GM21723 (cell line): Measurements from ENCODE around the gene HSD17B14.

ENCODE experiments used
- ATAC-seq: cut with Tn5 transposase; IDR thresholded peaks from one replicate; pipeline ENCODE4 v1.9.1; 2021; ENCODE audit warnings: mild to moderate bottlenecking, moderate library complexity; ENCODE audit not compliant: unreplicated experiment

Gene HSD17B14

DNA sequence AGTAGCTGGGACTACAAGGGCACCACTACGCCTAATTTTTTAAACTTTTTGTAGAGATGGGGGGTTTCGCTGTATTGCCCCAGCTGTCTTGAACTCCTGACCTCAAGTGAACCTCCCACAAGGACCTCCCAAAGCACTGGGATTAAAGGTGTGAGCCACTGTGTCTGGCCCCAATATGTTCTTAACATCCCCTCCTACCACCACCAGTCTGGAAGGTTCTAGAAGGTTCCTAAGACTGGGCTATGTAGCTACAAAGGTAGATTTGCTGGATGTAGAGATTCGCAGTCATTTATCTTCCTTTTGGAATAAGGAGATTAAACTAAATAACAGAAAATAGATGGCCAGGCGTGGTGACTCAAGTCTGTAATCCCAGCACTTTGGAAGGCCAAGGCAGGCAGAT lies 5.3 kb downstream of the HSD17B14 start:
- ATAC-seq, result no peak

DNA sequence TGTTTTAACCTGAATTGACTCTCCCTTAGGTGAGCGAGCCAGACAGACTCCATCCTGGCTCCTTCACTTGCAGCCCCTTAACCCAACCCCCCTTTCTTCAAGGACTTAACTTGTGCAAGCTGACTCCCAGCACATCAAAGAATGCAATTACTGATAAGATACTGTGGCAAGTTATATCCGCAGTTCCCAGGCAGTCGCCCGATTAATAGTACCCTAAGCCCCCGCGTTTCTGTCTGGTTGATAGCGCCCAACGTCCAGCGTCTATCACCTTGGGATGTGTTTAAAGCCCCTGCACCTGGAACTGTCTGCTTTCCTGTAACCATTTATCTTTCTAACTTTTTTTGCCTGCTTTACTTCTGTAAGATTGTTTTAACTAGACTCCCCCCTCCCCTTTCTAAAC lies 6.2 kb downstream of the HSD17B14 start:
- ATAC-seq, result no peak

DNA sequence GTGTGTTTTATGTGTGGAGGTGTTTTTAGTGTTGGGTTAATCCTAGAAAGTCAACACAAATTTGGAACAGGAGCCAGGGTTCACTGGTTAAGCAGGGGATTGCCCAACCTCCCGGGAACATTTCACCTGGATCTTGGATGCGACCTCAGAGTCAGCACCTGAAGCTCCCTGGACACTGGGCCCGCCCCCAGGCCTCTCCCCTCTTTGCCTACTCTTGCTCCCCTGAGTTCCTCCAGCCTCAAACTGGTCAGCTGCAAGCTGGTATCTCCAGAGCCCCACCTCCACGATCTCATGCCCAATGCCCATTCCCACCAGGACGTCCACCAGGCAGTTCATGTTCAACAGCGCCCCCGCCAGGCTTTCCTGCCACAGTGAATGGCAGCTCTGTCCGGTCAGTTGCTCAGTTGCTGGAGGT lies 9.7 kb downstream of the HSD17B14 start:
- no peak for ATAC-seq

DNA sequence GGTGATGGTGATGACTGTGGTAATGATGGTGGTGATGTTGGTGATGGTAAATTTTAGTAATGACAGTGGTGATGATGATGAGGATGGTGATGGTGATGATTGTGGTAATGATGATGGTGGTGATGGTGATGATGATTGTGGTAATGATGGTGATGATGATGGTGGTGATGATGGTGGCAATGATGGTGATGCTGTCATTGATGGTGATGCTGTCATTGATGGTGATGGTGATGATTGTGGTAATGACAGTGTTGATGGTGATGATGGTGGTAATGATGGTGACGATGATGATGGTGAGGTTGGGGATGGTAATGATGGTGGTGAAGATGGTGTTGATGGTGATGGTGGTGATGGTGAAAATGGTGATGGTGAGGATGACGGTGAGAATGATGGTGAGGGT lies 13.8 kb downstream of the HSD17B14 start:
- ATAC-seq, result no peak

DNA sequence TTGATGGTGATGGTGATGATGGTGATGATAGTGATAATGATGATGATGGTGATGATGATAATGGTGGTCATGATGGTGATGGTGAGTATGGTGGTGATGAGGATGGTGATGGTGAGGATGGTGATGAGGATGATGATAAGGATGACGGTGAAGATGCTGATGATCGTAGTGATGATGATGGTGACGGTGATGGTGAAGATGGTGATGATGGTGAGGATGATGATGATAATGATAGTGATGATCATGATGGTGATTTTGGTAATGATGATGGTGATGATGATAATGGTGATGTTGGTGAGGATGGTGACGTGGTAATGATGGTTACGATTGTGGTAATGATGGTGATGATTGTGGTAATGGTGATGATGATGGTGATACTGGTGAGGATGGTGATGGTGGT lies 14.7 kb downstream of the HSD17B14 start:
- no peak for ATAC-seq

DNA sequence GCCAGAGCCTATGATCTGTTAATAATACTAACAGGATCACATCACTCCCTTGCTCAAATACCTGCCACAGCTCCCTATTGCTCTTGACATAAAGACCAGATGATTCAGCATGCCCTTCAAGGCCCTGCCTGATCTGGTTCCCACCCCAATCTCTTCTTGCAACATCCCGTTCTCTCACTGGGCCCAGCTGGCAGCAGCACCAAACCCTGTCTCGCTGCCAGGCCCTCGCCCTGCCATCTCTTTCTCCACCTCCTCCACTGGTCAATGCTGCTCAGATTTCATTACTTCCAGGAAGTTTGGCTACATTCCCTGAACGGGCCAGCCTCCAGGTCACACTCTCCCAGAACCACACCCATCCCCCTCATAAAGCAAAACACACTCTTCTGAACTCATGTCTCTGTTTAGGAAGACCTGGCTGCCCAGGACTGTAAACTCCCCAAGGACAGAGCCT lies 16.9 kb downstream of the HSD17B14 start:
- no peak for ATAC-seq

DNA sequence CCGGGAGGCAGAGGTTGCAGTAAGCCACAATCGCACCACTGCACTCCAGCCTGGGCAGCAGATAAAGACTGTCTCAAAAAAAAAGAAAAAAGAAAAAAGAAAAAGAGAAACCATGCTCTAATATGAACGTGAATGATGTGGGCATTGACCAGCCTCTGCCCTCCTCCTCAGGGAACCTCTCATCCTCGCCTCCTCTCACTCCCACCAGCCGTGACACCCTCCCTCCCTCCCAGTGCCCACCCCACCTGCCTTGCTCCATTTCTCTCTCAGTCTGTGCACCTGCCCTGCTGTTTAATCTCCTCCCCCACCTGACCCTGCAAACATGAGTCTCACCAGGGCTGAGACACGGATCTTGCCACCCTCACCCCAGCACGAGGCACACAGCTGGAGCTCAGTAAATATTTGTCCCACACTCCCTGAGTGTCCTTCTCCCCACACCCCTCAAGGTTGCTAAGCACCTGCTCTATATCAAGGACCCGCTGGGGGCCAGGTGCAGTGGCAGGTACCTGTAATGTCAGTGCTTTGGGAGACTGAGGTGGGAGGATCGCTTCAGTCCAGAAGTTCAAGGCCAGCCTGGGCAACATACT lies 18.0 kb downstream of the HSD17B14 start:
- no peak for ATAC-seq

DNA sequence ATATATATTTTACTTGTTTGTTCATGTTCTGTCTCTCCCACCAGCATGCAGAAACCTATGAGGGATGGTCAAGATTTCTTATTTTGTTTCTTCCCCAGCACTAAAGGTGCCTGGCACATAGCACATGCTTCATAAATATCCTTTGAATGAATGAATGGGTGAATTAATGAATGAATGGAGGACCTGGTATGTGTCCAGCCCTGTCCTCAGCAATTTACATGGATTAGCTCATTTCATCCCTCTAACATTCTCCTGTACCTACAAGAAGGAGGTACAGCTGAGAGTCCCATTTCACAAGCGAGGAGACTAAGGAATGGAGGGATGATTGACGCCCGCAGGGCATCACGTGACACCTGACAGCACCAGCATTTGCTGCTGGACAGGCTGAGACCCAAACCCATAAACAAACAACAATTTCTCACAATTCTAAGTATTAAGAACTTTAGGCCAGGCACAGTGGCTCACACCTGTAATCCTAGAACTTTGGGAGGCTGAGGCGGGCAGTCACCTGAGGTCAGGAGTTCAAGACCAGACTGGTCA lies 18.6 kb downstream of the HSD17B14 start:
- ATAC-seq, result no peak

DNA sequence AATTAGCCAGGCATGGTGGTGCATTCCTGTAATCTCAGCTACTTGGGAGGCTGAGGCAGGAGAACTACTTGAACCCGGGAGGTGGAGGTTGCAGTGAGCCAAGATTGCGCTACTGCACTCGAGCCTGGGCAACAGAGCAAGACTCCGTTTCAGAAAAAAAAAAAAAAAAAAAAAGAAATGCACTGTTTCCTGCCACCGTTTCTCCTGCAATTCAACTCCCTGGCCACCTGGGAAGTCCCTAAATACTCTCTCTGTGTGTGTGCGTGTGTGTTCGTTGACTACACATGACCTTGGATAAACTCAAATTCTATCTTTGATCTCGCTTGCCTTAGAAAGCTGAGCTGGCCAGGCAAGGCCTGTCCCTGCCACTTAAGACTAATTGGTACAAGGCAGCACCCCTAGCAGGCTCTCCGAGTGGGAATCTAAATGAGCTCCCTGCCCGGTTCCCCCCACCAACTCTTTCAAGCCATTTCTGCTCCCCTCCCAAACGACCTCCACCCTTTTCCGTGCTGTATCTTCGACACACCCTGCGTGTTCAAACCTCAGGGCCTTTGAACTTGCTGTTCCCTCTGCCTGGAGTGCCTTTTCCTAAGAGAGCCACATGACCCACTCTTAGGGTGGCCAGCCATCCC lies 20.3 kb downstream of the HSD17B14 start:
- ATAC-seq, result no peak

DNA sequence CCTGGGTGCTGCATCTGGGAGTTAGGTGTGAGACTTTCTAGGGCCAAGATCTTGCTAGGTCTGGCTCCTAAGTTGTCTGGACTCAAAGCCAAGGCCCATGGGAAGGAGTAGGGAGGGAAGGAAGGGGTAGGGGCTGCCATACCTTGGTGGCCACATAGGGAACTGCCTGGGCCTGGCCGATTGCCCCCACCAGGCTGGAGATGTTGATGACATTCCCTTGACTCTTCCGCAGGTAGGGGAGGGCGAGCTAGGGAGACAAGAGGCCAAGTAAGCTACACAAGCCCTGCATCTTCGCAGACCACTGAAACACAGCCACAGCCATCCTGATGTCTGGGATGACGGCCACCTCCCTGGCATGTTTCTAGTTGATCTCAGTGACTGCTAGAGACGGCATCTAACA lies 21.4 kb downstream of the HSD17B14 start:
- no peak for ATAC-seq

DNA sequence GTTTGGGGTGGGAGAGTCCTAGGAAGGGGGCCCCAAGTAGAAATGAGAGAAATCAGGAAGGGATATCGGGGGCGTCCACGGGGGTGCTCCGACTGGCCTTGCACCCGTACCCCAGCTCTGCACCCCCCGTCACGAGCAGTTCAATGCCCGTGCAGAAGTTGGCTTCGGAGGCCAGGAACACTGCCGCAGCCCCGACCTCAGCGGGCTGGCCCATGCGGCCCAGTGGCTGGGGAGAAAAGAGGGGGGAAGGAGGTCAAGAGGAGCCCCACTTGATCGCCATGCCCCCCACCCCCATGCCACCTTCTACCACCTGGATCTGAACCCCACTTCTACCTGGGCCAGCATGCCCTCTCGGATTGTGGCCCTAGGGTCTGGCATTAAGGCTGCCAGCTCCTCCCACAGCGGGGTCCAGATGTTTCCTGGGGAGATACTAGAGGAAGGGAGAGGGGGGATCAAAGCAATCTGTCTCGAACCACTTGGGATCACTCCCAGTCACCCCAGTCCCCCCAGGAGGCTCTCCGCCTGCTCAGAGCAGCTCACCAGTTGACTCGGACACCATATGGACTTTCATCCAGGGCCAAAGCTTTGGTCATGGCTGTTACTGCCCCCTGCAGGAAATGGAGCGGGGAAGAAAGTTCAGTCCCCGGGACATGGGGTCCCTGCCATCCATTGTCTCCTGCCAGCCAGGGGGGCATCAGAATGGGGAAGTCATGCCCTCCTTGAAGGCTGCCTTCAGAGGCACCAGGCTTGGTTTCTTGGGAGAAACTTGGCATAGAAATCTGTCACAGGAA lies 23.0 kb downstream of the HSD17B14 start:
- no peak for ATAC-seq

DNA sequence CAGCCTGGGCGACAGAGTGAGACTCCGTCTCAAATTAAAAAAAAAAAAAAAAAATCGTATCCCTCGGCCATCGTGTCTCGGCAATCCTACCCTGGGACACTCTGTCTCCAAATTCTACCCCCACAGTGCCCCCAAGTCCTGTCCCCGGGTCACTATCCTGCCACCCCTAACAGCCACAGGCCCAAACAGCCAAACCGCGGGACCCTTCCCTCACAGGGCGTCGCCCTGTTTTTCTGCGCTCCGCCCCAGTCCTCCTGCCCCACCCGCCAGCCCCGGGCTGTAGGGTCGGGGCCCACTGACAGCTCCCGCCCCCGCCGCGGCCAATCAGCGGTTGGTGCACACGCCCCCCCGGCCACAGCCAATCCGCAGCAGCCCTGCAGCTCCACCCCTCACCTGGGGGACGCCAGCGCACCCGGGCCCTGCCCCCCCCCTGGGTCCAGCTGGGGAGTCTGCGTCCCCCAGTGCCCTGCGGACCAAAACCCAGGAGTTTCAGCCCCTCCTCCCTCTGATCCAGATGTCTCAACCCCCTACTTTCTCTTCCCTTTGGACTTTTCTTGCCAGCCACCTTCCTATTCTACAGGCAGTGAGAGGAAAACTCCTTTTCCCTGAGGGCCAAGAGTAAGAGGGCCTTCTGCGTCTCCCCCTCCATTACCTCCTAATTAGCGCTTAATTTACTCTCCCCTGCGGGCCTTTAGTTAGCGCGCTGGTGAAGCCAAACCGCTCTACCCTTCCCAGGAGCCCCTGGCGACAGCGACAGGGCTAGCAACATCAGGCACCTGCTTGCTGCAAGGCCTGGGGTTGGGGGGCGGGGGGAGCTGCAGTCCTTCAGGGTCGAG lies 24.0 kb downstream of the HSD17B14 start:
- ATAC-seq, result peak; percentile 52

DNA sequence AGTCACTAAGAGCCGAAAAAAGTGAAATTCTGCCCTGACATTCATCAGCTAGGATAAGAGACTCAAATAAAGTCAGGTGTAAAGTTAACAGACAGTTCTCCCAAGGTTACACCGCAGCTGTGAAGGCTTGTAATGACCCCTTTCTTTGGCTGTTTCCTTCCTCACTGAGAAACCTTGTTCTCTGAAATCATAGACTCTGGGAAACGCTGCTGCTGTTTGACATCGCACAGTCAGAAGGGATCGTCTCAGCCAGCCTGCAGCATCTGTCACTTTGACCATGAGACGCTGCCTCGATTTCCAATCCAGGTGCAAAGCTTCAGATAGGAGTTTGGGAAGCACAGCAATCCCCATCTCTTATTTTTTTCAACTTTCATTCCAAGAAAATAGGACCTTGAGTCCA lies 26.1 kb downstream of the HSD17B14 start:
- ATAC-seq, result no peak

DNA sequence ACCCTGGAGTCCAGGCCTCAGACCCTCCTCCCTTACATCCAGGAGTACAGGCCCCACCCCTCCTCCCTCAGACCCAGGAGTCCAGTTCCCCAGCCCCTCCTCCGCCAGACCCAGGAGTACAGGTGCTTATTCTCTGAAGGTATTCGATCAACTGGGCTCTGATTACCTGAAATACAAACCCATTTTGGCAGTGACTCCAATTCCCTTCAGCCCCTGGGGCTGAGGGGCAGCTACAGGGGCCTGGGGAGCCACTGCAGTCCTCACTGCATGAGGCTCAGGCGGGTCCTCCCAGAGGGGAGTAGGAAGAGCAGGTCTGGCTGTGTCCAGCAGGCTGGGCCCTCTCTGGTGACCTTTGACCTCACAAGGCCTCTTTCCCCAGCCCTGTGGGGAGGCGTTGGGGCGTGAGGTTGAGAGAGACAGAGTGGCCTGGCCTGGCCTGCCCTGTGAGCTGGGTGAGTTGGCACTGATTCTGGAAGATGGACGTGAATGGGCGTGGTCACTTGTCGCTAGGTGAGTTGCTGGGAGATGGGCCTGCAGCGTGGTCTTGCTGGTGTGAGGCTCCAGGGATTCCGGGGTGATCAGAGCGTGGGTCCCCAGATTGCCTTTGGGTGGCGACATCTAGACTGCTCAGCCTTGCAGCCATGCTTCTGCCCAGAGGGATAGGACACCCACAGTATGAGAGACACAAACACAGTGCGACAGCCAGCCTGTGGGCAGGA lies 28.5 kb downstream of the HSD17B14 start:
- ATAC-seq, result no peak

DNA sequence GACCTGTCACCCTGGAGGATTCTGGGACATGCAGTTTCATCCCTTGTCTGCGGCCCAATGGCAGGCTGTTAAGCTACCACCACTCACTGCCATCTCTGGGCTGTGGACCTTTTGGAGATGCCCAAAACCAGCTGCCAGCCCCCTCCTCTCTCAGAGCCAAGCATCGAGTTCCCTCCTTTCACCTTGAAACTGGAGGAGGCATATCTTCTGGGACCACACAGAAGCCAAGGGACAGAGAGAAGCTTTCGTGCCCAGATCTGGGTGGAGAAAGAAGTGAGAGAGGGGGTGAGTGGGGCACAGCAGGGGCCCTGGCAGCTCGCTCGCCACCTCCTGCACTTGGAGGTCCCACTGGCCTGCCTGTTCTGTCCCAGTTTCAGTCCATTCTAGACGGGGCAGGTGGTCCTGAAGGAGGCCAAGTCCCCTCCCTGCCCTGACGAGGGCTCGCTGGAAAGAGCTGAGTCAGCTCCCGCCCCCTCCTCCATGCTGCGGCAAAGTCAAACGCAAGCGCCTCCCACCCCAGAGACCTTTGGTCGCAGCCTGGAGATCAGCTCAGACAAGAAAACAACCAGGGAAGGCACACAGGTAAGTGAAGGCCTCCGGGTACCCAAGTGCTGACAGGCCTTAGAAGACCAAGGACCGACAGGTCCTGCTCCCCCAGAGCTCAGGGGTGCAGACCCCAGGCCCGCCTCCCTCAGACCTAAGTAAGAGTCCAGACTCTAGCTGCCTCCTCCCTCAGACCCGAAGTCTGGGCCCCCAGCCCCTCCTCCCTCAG lies 29.3 kb downstream of the HSD17B14 start:
- no peak for ATAC-seq

DNA sequence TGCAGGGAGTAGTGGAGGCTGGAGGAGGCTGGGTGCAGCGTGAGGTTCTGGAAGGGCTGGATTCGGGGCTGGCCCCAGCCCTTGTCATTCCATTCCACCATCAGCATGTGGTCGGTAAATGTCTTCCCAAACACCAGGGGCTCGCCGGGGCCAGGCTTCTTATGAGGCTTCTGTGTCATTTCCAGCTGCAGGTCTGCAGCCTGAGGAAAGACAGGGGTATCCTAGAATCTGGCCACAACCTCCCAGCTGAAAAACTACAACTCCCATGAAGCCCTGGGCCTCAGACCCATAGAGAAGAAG lies 29.8 kb downstream of the HSD17B14 start:
- ATAC-seq, result no peak

DNA sequence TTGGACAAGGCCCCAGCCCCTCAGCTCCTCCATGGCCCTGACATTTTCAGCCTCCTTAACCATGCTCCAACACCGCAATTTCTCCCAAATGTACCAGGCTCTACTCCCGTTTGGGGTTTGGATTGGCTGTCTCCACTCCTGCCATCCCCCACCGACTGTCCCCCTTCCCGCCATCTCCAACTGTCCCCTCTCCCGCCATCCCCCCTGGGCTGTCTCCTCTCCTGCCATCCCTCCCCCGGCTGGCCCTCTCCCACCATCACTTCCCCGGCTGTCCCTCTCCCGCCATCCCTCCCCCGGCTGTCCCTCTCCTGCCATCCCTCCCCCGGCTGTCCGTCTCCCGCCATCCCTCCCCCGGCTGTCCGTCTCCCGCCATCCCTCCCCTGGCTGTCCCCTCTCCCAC lies 30.8 kb downstream of the HSD17B14 start:
- ATAC-seq, result no peak

DNA sequence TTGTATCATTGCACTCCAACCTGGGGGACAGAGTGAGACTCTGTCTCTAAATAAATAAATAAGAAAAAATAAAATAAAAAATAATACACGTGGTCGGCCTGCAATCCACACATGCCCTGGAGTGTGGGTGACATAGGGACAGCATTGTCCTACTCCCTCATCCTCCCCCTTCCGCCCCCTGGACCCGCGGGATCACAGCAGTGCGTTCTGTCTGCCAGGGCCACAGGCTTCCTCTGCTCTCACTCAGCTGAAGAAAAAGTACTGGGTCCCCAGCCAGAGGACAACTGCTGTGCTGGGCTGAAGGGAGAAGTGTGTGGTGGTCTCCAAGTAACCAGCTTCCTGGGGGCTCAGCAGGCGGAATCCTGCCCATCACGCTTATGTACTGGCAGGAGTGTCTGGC lies 31.8 kb downstream of the HSD17B14 start:
- no peak for ATAC-seq

DNA sequence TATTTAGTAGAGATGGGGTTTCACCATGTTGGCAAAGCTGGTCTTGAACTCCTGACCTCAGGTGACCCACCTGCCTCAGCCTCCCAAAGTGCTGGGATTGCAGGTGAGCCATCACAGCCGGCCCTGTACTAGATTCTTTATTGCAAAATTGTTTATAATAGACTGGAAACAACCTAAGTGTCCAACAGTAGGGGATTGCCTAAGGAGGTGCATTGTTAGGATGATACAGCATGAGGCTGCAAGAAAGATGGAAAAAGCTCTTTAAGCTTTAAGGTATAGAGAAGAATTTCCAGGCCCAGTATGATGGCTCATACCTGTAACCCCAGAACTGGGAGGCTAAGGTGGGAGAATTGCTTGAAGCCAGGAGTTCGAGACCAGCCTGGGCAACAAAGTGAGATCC lies 33.7 kb downstream of the HSD17B14 start:
- ATAC-seq, result no peak
